IPS DF 6.9 (cell line): Measurements from ENCODE around the gene GNAS.

Source experiments
- DNase-seq: peaks from one replicate; pipeline ENCODE4 v3.0.0-alpha.2; 2013; ENCODE audit warnings: low read depth, low spot score
- H3K27ac ChIP-seq: one replicate; pipeline ENCODE4 v1.5.1; 2013; ENCODE audit warnings: low read length, control low read depth
- H3K27me3 ChIP-seq: 2 replicates; pipeline ENCODE4 v1.6.1; 2013; ENCODE audit warnings: mild to moderate bottlenecking, low read length; ENCODE audit not compliant: control insufficient read depth, insufficient read depth
- H3K36me3 ChIP-seq: 2 replicates; pipeline ENCODE4 v1.6.1; 2013; ENCODE audit warnings: low read length; ENCODE audit not compliant: control insufficient read depth, insufficient read depth
- H3K4me1 ChIP-seq: 2 replicates; pipeline ENCODE4 v1.6.1; 2013; ENCODE audit warnings: low read length; ENCODE audit not compliant: control insufficient read depth, insufficient read depth
- H3K4me3 ChIP-seq: 2 replicates; pipeline ENCODE4 v1.5.1; 2013; ENCODE audit warnings: mild to moderate bottlenecking, low read length
- H3K9me3 ChIP-seq: 2 replicates; pipeline ENCODE4 v1.6.1; 2013; ENCODE audit warnings: low read length, inconsistent platforms; ENCODE audit not compliant: control insufficient read depth, insufficient read depth
- WGBS: extraction: QIAGEN DNeasy Blood & Tissue Kit; methylation state at CpG from one replicate; pipeline ENCODE4 v1.1.7; 2013; ENCODE audit warnings: mixed read lengths, missing lambda C conversion rate; ENCODE audit not compliant: insufficient read length, insufficient coverage; 5-methylcytosine and 5-hydroxymethylcytosine counted together

GNAS gene

GRCh38 chr20:58852543-58853271 lies at the start of gene GNAS:
Gene GNAS (plus strand): TSS chr20:58852716.
- WGBS, result no CpG with 5 or more reads among the region's 35 CpGs
- Histone ChIP-seq H3K36me3 (no peaks in the 10 kb centered on the region; the same call in 1 of the 2 replicates), H3K4me3 (peak within 1 kb of the TSS; percentile 52; the same call in 1 of the 2 replicates), H3K27me3 (peaks cover 28% of the 10 kb centered on the region), H3K4me1 (peaks cover 7% of the 10 kb centered on the region), H3K27ac (no peak within 1 kb of the TSS), H3K9me3 (no peaks in the 10 kb centered on the region)
- no peak for DNase-seq

- Histone ChIP-seq H3K36me3 (no peaks in the 10 kb centered on the region), H3K27ac (no peak overlapping the region), H3K4me3 (no peak overlapping the region), H3K4me1 (peaks cover 7% of the 10 kb centered on the region), H3K27me3 (no peaks in the 10 kb centered on the region), H3K9me3 (no peaks in the 10 kb centered on the region)
- no peak for DNase-seq
- no CpG with 5 or more reads among the region's 18 CpGs for WGBS
Observed at GRCh38 chr20:58803533-58803932, 49.0 kb upstream of the GNAS start.

- DNase-seq, result no peak
- no peak overlapping the region for H3K27ac ChIP-seq
- H3K4me3 ChIP-seq, result no peak overlapping the region
- peaks cover 2% of the 10 kb centered on the region for H3K4me1 ChIP-seq
- no peaks in the 10 kb centered on the region for H3K27me3 ChIP-seq
- no peaks in the 10 kb centered on the region for H3K36me3 ChIP-seq
- WGBS, result no CpG with 5 or more reads among the region's 11 CpGs
- H3K9me3 ChIP-seq, result no peaks in the 10 kb centered on the region
Observed at GRCh38 chr20:58807801-58808200, 44.7 kb upstream of the GNAS start.

GRCh38 chr20:58808271-58809046 lies 44.1 kb upstream of the GNAS start:
- no peaks in the 10 kb centered on the region for H3K36me3 ChIP-seq
- H3K27me3 ChIP-seq, result no peaks in the 10 kb centered on the region
- no peaks in the 10 kb centered on the region; the same call in 1 of the 2 replicates for H3K4me1 ChIP-seq
- no peaks in the 10 kb centered on the region for H3K9me3 ChIP-seq
- no CpG with 5 or more reads among the region's 17 CpGs for WGBS
- H3K27ac ChIP-seq, result no peak overlapping the region
- no peak overlapping the region for H3K4me3 ChIP-seq
- DNase-seq, result no peak

GRCh38 chr20:58810116-58810878 lies 42.2 kb upstream of the GNAS start:
- no peaks in the 10 kb centered on the region for H3K9me3 ChIP-seq
- H3K36me3 ChIP-seq, result no peaks in the 10 kb centered on the region
- no peak overlapping the region for H3K27ac ChIP-seq
- no peak for DNase-seq
- H3K4me3 ChIP-seq, result no peak overlapping the region
- no peaks in the 10 kb centered on the region for H3K27me3 ChIP-seq
- WGBS, result no CpG with 5 or more reads among the region's 19 CpGs
- H3K4me1 ChIP-seq, result no peaks in the 10 kb centered on the region; the same call in 1 of the 2 replicates

GRCh38 chr20:58810879-58811250 lies 41.7 kb upstream of the GNAS start:
- H3K27me3 ChIP-seq, result no peaks in the 10 kb centered on the region
- no peak overlapping the region for H3K4me3 ChIP-seq
- no peaks in the 10 kb centered on the region for H3K36me3 ChIP-seq
- WGBS, result no CpG with 5 or more reads among the region's 10 CpGs
- DNase-seq, result no peak
- H3K4me1 ChIP-seq, result no peaks in the 10 kb centered on the region; the same call in 1 of the 2 replicates
- no peak overlapping the region for H3K27ac ChIP-seq
- H3K9me3 ChIP-seq, result no peaks in the 10 kb centered on the region

GRCh38 chr20:58811334-58811733 lies 41.2 kb upstream of the GNAS start:
- no CpG with 5 or more reads among the region's 13 CpGs for WGBS
- no peaks in the 10 kb centered on the region; the same call in 1 of the 2 replicates for H3K4me1 ChIP-seq
- H3K27me3 ChIP-seq, result no peaks in the 10 kb centered on the region

GRCh38 chr20:58813369-58813768 lies 39.1 kb upstream of the GNAS start:
- Histone ChIP-seq H3K27ac (no peak overlapping the region), H3K4me1 (no peaks in the 10 kb centered on the region; the same call in 1 of the 2 replicates), H3K27me3 (no peaks in the 10 kb centered on the region), H3K4me3 (no peak overlapping the region), H3K36me3 (no peaks in the 10 kb centered on the region), H3K9me3 (no peaks in the 10 kb centered on the region)
- DNase-seq, result no peak
- WGBS, result no CpG with 5 or more reads among the region's 8 CpGs

More at GRCh38 chr20:58811334-58811733, 41.2 kb upstream of the GNAS start:
- no peak for DNase-seq
- no peaks in the 10 kb centered on the region for H3K36me3 ChIP-seq
- no peaks in the 10 kb centered on the region for H3K9me3 ChIP-seq
- no peak overlapping the region for H3K4me3 ChIP-seq
- H3K27ac ChIP-seq, result no peak overlapping the region

- H3K27me3 ChIP-seq, result no peaks in the 10 kb centered on the region
- 0 out of 2 replicates have a peak, but pooled peaks cover 2% of the 10 kb centered on the region for H3K36me3 ChIP-seq
- WGBS, result no CpG with 5 or more reads among the region's 11 CpGs
- H3K9me3 ChIP-seq, result no peaks in the 10 kb centered on the region
- no peak for DNase-seq
- H3K4me1 ChIP-seq, result no peaks in the 10 kb centered on the region; the same call in 1 of the 2 replicates
- no peak overlapping the region for H3K27ac ChIP-seq
- H3K4me3 ChIP-seq, result no peak overlapping the region
Observed at GRCh38 chr20:58815448-58815847, 37.1 kb upstream of the GNAS start.

GRCh38 chr20:58816051-58816450 lies 36.5 kb upstream of the GNAS start:
- WGBS, result no CpG with 5 or more reads among the region's 10 CpGs
- DNase-seq, result no peak

More at GRCh38 chr20:58816051-58816450, 36.5 kb upstream of the GNAS start:
- no peak overlapping the region for H3K27ac ChIP-seq
- H3K36me3 ChIP-seq, result 0 out of 2 replicates have a peak, but pooled peaks cover 4% of the 10 kb centered on the region
- no peak overlapping the region for H3K4me3 ChIP-seq
- H3K27me3 ChIP-seq, result no peaks in the 10 kb centered on the region
- H3K4me1 ChIP-seq, result no peaks in the 10 kb centered on the region; the same call in 1 of the 2 replicates
- H3K9me3 ChIP-seq, result no peaks in the 10 kb centered on the region
